Stimulated activated CD8-positive, alpha-beta memory T cell treated with anti-CD3 and anti-CD28 coated beads, Interleukin-15, amount 100 ng/mL, for 24 hours (primary cell): ENCODE measurements around the gene KIF3A.

Source experiments
- DNase-seq: peaks from one replicate; pipeline ENCODE4 v3.0.0-alpha.2; 2020; ENCODE audit warnings: low read depth

Gene KIF3A

GRCh38 chr5:132753135-132753987 is 16.0 kb upstream of the KIF3A start:
- no peak for DNase-seq

- DNase-seq = no peak
These were observed 15.3 kb upstream of the KIF3A start for GRCh38 chr5:132752581-132753125.

- DNase-seq = no peak
These were observed 14.7 kb upstream of the KIF3A start for GRCh38 chr5:132751971-132752580.

GRCh38 chr5:132751444-132751843 is 14.1 kb upstream of the KIF3A start:
- DNase-seq = no peak

GRCh38 chr5:132750471-132751230 is 13.3 kb upstream of the KIF3A start:
- no peak for DNase-seq

- DNase-seq = no peak
These were observed 12.2 kb upstream of the KIF3A start for GRCh38 chr5:132749506-132749905.

GRCh38 chr5:132748522-132749000 is 11.2 kb upstream of the KIF3A start:
- no peak for DNase-seq

GRCh38 chr5:132747616-132748440 is 10.5 kb upstream of the KIF3A start:
- peak; percentile 17 for DNase-seq

- DNase-seq = peak; percentile 21
These were observed 9.7 kb upstream of the KIF3A start, which contains the start of gene CCNI2 for GRCh38 chr5:132746954-132747615. CCNI2 (plus strand) TSS chr5:132747426; CDS start chr5:132747496, 70 bp downstream.

GRCh38 chr5:132746592-132746953 is 9.2 kb upstream of the KIF3A start:
- DNase-seq = no peak

GRCh38 chr5:132744659-132745058 is 7.3 kb upstream of the KIF3A start:
- no peak for DNase-seq

- no peak for DNase-seq
These were observed 5.3 kb upstream of the KIF3A start for GRCh38 chr5:132742626-132743025.

GRCh38 chr5:132742158-132742557 is 4.8 kb upstream of the KIF3A start:
- DNase-seq = no peak

GRCh38 chr5:132739232-132739631 is 1.9 kb upstream of the KIF3A start:
- no peak for DNase-seq

GRCh38 chr5:132737982-132738681 is 786 bp upstream of the KIF3A start:
- DNase-seq = no peak

- no peak for DNase-seq
These were observed 2.7 kb downstream of the KIF3A start for GRCh38 chr5:132734687-132735086.

- no peak for DNase-seq
These were observed 3.7 kb downstream of the KIF3A start for GRCh38 chr5:132733499-132734148.

GRCh38 chr5:132729896-132730295 is 7.5 kb downstream of the KIF3A start:
- DNase-seq = no peak

- DNase-seq = no peak
These were observed 11.6 kb downstream of the KIF3A start for GRCh38 chr5:132725745-132726144.
